MV-4-11 (cell line): ENCODE results near the gene RNF11.

Experiments
- DNase-seq: peaks from one replicate; lab custom pipeline; 2025; lab: John Stamatoyannopoulos, UW

RNF11 gene

DNA sequence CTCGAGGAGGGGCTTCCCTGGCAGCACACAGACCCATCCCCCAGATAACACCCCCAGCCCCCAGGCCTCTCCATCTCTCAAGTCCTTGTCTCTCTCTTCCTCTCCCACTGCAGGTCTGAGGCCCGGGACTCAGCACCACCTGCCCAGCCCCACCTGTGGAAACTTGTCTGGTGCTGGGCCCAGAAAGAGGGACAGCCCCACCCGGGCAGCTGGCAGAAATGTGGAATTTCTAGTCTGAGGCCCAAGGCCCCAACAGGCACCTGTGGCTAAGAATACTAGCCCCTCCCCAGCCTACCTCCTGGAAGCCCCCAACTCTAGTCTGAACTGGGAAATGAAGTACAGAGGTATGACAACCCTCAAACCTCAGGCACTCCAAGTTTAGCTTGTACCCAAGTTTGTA lies 78.9 kb downstream of the RNF11 start:
- DNase-seq, result no peak

DNA sequence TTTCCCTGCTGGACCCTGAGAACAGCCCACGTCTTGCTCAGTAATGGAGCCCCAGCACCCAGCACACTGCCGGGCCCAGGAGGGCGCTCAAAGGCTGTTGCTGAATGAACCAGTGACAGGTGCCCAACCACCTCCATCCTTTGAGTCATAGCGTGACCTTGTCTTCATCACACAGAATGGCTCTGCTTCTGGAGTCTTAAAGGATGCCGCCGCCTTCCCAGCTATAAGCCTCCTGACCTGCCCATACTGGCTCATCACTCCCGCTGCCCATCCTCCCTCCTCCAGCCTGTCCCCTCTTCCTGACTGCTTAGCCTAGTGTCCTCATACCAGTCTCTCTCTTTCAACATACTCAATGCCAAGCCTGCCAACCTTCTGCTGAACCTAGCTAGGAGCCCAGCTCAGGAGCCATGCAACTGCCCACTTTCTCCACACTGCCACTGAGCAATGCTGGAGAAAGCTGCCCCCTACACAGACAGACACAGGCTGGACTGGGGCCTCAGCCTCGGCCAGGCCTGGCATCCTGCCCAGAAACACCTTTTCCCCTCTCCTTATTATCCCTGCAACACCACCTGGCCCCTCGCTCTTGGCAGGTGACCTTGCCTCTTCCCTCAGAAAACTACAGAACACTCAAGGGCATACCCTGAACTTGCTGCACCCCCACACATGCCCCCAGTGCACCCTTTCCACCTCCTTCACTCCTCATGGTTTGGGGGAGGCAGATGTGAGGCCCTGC lies 80.2 kb downstream of the RNF11 start:
- no peak for DNase-seq

DNA sequence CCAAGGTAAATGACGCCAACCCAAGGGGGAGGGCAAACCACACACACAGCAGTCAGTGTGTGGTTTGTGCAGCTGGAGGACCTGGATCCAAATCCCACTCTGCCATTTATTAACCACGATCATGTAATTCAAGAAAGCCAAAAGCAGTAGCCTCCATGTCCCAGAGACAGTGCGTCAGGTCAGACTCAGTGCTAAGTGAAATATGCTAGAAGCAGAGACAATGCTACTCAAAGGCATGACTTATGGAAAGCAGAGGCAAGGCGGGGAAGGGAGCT lies 80.7 kb downstream of the RNF11 start:
- DNase-seq, result peak; percentile 17

DNA sequence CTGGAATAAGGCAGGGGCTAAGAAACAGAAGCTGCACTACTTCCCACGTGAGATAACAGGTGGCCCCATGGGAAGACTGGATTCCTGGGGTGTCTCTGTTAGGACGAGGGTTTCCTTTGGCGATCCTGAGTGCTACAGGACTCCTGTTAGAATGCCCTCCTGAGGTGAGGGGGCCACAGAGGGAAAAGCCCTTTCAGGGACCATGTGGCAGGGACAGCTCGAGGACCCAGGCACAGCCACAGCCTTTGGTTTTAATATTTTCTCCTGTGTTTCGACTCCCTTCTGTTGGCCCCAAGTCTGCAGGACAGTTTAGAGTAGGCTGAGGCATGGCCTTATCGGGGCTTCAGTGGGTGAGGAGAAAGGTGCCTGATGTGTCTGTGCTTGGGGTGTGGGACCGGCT lies 81.7 kb downstream of the RNF11 start:
- no peak for DNase-seq

DNA sequence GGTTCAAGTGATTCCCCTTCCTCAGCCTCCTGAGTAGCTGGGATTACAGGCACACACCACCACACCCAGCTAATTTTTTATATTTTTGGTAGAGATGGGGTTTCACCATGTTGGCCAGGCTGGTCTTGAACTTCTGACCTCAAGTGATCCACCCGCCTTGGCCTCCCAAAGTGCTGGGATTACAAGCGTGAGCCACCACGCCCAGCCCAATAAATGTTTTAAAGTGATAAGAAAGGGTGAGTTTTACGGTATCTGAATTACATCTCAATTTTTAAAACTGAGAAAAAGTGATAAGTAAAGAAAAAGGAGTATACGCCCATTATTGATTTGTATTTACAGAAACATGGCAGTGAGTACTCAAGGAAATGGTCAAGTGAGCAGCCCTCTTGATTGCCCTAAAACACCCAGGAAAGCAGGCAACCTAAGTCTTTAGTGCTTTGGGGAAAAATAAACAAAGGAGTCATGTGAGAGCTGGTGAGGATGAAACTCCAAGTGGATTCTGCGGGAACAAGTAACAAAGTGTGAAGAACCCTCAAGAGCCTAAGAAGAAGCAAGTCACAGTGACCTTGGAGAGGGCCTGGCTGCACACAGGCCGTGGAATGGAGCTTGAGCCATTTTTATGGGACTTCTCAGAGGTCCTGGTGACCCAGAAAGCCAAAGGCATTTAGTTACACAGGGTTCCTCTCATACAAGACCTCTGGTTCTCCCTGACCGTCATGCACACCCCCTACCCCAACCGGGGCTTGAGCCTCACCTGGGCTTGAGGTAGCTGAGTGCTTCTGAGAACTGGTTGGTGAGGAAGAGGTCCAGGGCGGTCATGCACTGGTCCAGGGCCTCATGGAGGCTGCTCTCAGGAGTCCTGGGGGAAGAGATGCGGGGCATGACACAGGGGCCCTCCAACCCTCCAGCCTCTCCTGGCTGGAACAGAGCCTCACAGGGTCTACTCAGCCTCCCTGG lies 85.2 kb downstream of the RNF11 start:
- DNase-seq, result no peak

DNA sequence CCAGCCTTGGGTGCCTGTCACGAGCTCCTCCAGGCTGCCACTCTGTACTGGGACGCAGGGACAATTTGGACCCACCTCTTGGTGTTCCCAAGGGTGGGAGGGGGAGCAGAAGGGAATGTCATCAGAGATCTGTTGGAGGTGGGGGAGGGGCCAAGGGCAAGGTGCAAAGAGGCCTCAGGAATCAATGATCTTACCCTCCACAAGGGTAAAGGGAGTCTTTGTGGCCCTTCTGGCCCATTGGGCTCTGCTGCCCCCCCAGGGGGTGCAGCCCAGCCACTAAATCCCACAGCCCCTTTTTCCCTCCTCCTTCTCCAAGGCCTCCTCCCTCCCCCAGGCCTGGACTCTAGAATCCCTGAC lies 85.8 kb downstream of the RNF11 start:
- DNase-seq, result no peak

DNA sequence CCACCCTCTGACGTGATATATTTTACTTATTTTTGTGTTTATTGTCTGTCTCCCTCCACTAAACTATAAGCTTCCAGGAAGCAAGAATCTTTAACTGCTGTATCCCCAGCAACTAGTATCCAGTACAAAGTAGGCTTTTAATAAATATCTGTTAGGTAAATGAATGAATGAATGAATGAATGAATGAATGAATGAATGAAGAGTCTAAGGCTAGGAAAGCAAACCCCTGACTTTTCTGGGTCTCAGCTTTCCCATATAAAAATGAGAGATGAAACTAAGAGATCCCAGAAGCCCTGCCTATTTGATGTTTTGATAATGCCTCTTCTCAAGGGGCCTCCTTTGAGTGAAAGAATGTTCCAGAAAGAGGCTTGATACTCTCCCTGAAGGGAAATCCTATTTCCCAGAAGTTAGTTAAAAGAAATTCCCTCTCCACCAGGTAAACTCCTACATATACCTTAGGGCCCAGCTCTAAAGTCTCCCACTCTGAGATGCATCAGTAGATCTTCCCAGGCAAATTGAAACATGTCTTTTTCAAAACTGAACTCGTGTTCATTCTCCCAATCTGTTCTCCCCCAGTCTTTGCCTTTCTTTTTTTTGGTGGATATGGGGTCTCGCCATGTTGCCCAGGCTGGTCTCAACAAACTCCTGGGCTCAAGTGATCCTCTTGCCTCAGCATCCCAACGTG lies 86.5 kb downstream of the RNF11 start:
- DNase-seq, result no peak
